ENCODE results near the gene MID1IP1.

DNA sequence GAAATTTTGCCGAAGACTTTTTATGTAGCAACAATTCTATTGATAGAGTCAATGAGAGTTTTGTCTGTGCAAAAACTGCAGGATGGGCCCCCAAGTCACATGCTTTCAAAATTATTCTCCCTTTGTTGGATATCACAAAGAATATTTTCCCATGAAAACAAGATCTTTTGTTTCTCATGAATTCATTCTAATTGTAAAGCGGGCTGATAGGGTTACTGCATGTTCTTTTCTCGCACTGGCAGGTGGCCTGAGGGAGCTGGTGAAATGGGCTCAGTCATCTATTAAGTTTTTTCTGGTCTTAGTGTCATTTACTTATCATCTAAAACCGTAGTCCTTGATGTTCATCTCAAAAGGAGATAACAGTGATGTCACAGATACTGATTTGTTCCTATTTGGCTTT lies 44.2 kb downstream of the MID1IP1 start:
- TF ChIP-seq TAF7 (optimal IDR thresholded peaks at IDR 0.05; ENCODE audit: borderline replicate concordance, low read depth, low read length) (no peak), RAD21 (IDR thresholded peaks at IDR 0.05 in 1 of 2, conservative IDR thresholded peaks at IDR 0.05 in 1 of 2; ENCODE audit: low read depth in 2 of 2, low read length in 2 of 2) (no peak), ASH2L (IDR thresholded peaks at IDR 0.05; ENCODE audit: low read length) (no peak), EP300 (IDR thresholded peaks at IDR 0.05; ENCODE audit: borderline replicate concordance in 1 of 2, low read depth in 2 of 2, low read length in 2 of 2) (no peak), TAF1 (IDR thresholded peaks at IDR 0.05; ENCODE audit: low read depth, low read length) (no peak), SIX5 (IDR thresholded peaks at IDR 0.05; ENCODE audit: low read depth, low read length) (no peak)
- TF ChIP-seq, protein P1, sequence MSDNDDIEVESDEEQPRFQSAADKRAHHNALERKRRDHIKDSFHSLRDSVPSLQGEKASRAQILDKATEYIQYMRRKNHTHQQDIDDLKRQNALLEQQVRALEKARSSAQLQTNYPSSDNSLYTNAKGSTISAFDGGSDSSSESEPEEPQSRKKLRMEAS (IDR thresholded peaks at IDR 0.05): no peak
- TF ChIP-seq, protein P2, sequence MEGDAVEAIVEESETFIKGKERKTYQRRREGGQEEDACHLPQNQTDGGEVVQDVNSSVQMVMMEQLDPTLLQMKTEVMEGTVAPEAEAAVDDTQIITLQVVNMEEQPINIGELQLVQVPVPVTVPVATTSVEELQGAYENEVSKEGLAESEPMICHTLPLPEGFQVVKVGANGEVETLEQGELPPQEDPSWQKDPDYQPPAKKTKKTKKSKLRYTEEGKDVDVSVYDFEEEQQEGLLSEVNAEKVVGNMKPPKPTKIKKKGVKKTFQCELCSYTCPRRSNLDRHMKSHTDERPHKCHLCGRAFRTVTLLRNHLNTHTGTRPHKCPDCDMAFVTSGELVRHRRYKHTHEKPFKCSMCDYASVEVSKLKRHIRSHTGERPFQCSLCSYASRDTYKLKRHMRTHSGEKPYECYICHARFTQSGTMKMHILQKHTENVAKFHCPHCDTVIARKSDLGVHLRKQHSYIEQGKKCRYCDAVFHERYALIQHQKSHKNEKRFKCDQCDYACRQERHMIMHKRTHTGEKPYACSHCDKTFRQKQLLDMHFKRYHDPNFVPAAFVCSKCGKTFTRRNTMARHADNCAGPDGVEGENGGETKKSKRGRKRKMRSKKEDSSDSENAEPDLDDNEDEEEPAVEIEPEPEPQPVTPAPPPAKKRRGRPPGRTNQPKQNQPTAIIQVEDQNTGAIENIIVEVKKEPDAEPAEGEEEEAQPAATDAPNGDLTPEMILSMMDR (IDR thresholded peaks at IDR 0.05; ENCODE audit: control extremely low read depth in 1 of 3, insufficient read depth in 1 of 3, low read depth in 1 of 3, low read length in 3 of 3): no peak
